ENCODE measurements around the gene CSN2.

GRCh38 chr4:69974631-69975030 is 9.1 kb upstream of the CSN2 start:
- no peak for TF ChIP-seq CTCF (IDR thresholded peaks at IDR 0.05)
- no peak for TF ChIP-seq POLR2A (IDR thresholded peaks at IDR 0.05)

Data from uterus (tissue), 2 donors.